Activated B cell treated with CpG ODN at 0.5 μM for 24 hours (primary cell): ENCODE data around the gene PSMD13. TPM values are rescaled to one million over a fixed set of nuclear protein-coding genes. Genes with fewer than 3 reads are reported as not detected.

Experiments
- ATAC-seq: fragments of 200-7000 bp; cut with Tn5 transposase; one replicate; pipeline ENCODE4 v1.10.0; 2021; ENCODE audit warnings: low read depth, mild to moderate bottlenecking, moderate library complexity
- CTCF ChIA-PET: fragments of 350-600 bp; sonication (Branson Sonifier 250); formaldehyde crosslinking; loops from one replicate; lab custom pipeline; 2021; ENCODE audit warnings: antibody characterized with exemption; lab: Charles Lee
- POLR2A ChIA-PET: fragments of 350-600 bp; sonication (Branson Sonifier 250); formaldehyde crosslinking; loops from one replicate; lab custom pipeline; 2021; ENCODE audit warnings: antibody characterized with exemption; lab: Charles Lee
- DNase-seq: peaks from one replicate; pipeline ENCODE4 v3.0.0; 2022
- H3K27ac Mint-ChIP-seq: one replicate; pipeline ENCODE4 v1.8.0; 2020; ENCODE audit warnings: mixed read lengths
- H3K27me3 Mint-ChIP-seq: one replicate; pipeline ENCODE4 v1.8.0; 2021; ENCODE audit warnings: mixed read lengths
- H3K36me3 Mint-ChIP-seq: one replicate; pipeline ENCODE4 v1.8.0; 2021; ENCODE audit warnings: low read depth, mixed read lengths
- H3K4me1 Mint-ChIP-seq: one replicate; pipeline ENCODE4 v1.8.0; 2021; ENCODE audit warnings: mixed read lengths
- H3K4me3 Mint-ChIP-seq: one replicate; pipeline ENCODE4 v1.8.0; 2020; ENCODE audit warnings: mild to moderate bottlenecking, mixed read lengths
- H3K9me3 Mint-ChIP-seq: one replicate; pipeline ENCODE4 v1.8.0; 2020; ENCODE audit warnings: mixed read lengths
- CTCF ChIP-seq: fragments of 200-600 bp; IDR thresholded peaks from one replicate; pipeline ENCODE4 v1.8.0; 2022; ENCODE audit warnings: antibody characterized with exemption, mild to moderate bottlenecking
- intact Hi-C: fragments of 100-400 bp; cut with micrococcal nuclease; formaldehyde crosslinking; loops from one replicate; pipeline ENCODE4 v1.15.1; 2024
- total RNA-seq: library from RNA; stranded (reverse); gene quantifications from 2 replicates; pipeline ENCODE4 v1.2.3, GENCODE V29; 2022

PSMD13 gene
- total RNA-seq, 1 donor from 2014 or later: 149 TPM

- ATAC-seq (no peak), DNase-seq (peak; percentile 12)
- H3K36me3 Mint-ChIP-seq: peaks cover 52% of the 10 kb centered on the region
- H3K27ac Mint-ChIP-seq: no peak overlapping the region
- ChIA-PET POLR2A (no interaction called here), CTCF (no interaction called here)
- H3K4me3 Mint-ChIP-seq: peak overlapping the region; percentile 8
- peaks cover 43% of the 10 kb centered on the region for H3K4me1 Mint-ChIP-seq
- H3K9me3 Mint-ChIP-seq: no peaks in the 10 kb centered on the region
- intact Hi-C loops: no loop called here
- TF ChIP-seq CTCF: no peak
- H3K27me3 Mint-ChIP-seq: no peaks in the 10 kb centered on the region
These were observed 32.7 kb upstream of the PSMD13 start for GRCh38 chr11:203945-204586.

- H3K9me3 Mint-ChIP-seq: no peaks in the 10 kb centered on the region
- H3K27ac Mint-ChIP-seq: no peak overlapping the region
- intact Hi-C loops: no loop called here
- H3K36me3 Mint-ChIP-seq: peaks cover 53% of the 10 kb centered on the region
- ChIA-PET CTCF (no interaction called here), POLR2A (no interaction called here)
- peak; percentile 5 for DNase-seq
- peak overlapping the region; percentile 8 for H3K4me3 Mint-ChIP-seq
- ATAC-seq: no peak
- no peaks in the 10 kb centered on the region for H3K27me3 Mint-ChIP-seq
- peaks cover 47% of the 10 kb centered on the region for H3K4me1 Mint-ChIP-seq
- TF ChIP-seq CTCF: no peak
These were observed 32.1 kb upstream of the PSMD13 start for GRCh38 chr11:204587-205109.

- no peaks in the 10 kb centered on the region for H3K9me3 Mint-ChIP-seq
- POLR2A ChIA-PET: interaction anchor here (0.5 to 3.0 kb wide), 3 partner anchors 32 to 150 kb away, joined by 6 to 55 read pairs (median 26); partner anchors contain the start of genes PSMD13 and SIRT3
- CTCF ChIA-PET: no interaction called here
- peak overlapping the region; percentile 97 for H3K4me3 Mint-ChIP-seq
- no peaks in the 10 kb centered on the region for H3K27me3 Mint-ChIP-seq
- no peak for TF ChIP-seq CTCF
- H3K4me1 Mint-ChIP-seq: peaks cover 53% of the 10 kb centered on the region
- ATAC-seq: no peak
- intact Hi-C loops: loop anchor here (2.0 kb wide), 1 partner anchor 103 kb away; no protein-coding TSS in a partner anchor
- no peak overlapping the region for H3K27ac Mint-ChIP-seq
- peak; percentile 8 for DNase-seq
- peaks cover 60% of the 10 kb centered on the region for H3K36me3 Mint-ChIP-seq
These were observed 31.4 kb upstream of the PSMD13 start for GRCh38 chr11:205221-206001.

- Mint-ChIP-seq H3K9me3 (no peaks in the 10 kb centered on the region), H3K36me3 (peaks cover 62% of the 10 kb centered on the region), H3K4me1 (peaks cover 53% of the 10 kb centered on the region), H3K27ac (peak overlapping the region; percentile 99), H3K27me3 (no peaks in the 10 kb centered on the region), H3K4me3 (peak overlapping the region; percentile 97)
- ChIA-PET CTCF (no interaction called here), POLR2A (interaction anchor here (0.5 to 3.5 kb wide), 9 partner anchors 29 to 490 kb away, joined by 5 to 55 read pairs (median 18); partner anchors contain the start of genes IFITM2, PSMD13, RNH1 and SIRT3)
- ATAC-seq: no peak
- peak; percentile 13 for DNase-seq
- TF ChIP-seq CTCF: no peak
- intact Hi-C loops: loop anchor here (2.0 kb wide), 1 partner anchor 103 kb away; no protein-coding TSS in a partner anchor
These were observed 30.8 kb upstream of the PSMD13 start for GRCh38 chr11:206002-206384.
